GM12801 (cell line): Measurements from ENCODE around the gene LEP.

ENCODE experiments used
- CTCF ChIP-seq: IDR thresholded peaks from one replicate; pipeline ENCODE4 v1.5.1; 2011; ENCODE audit warnings: control low read depth; ENCODE audit not compliant: insufficient read length; ENCODE audit errors: extremely low read depth

LEP gene

GRCh38 chr7:128206747-128207500, 34.2 kb upstream of the LEP start:
- TF ChIP-seq CTCF: no peak

GRCh38 chr7:128207609-128208008, 33.5 kb upstream of the LEP start:
- TF ChIP-seq CTCF: no peak

- TF ChIP-seq CTCF: peak; percentile 96
Observed at GRCh38 chr7:128209229-128210035, 31.6 kb upstream of the LEP start.

GRCh38 chr7:128210036-128210347, 31.1 kb upstream of the LEP start:
- no peak for TF ChIP-seq CTCF

GRCh38 chr7:128210590-128211570, 30.2 kb upstream of the LEP start:
- no peak for TF ChIP-seq CTCF

- no peak for TF ChIP-seq CTCF
Observed at GRCh38 chr7:128211626-128212025, 29.5 kb upstream of the LEP start.

GRCh38 chr7:128214463-128214862, 26.6 kb upstream of the LEP start:
- no peak for TF ChIP-seq CTCF
